ENCODE results near the gene PHF2. TPM values are rescaled to one million over a fixed set of nuclear protein-coding genes. Genes with fewer than 3 reads are reported as not detected.

Gene PHF2
- total and polyA plus RNA-seq, 10 donors, result 11.2 to 46.2 (median 31.0) TPM

- no peak overlapping the region for H3K27ac ChIP-seq
- DNase-seq, result peak; percentile 64
- H3K27me3 ChIP-seq (replicated peaks in 1 of 7), result no peaks in the 10 kb centered on the region
- H3K9me3 ChIP-seq, result no peaks in the 10 kb centered on the region
- H3K4me1 ChIP-seq, result no peaks in the 10 kb centered on the region
- H3K4me3 ChIP-seq, result no peak overlapping the region
- peaks cover 0 to 97% (median 59%) of the 10 kb centered on the region in 6 donors for H3K36me3 ChIP-seq
- intact Hi-C loops (cut with DNase I; ENCODE audit: low total_unique reads), result no loop called here
- TF ChIP-seq POLR2A (IDR thresholded peaks at IDR 0.05) (no peak), CTCF (IDR thresholded peaks at IDR 0.05 in 8 of 11, conservative IDR thresholded peaks at IDR 0.05 in 3 of 11) (no peak), POLR2AphosphoS5 (IDR thresholded peaks at IDR 0.05) (no peak)
- 94 to 95% (median 95%) methylated on average over 15 to 16 of the region's 16 CpGs for WGBS, 5 donors
These were observed 87.6 kb downstream of the PHF2 start for GRCh38 chr9:93663877-93664548.

GRCh38 chr9:93664549-93665120 lies 88.3 kb downstream of the PHF2 start:
- DNase-seq, result peak; percentile 37
- Histone ChIP-seq H3K27me3 (replicated peaks in 1 of 7) (no peaks in the 10 kb centered on the region), H3K4me1 (no peaks in the 10 kb centered on the region), H3K27ac (no peak overlapping the region), H3K36me3 (peaks cover 0 to 97% (median 54%) of the 10 kb centered on the region in 6 donors), H3K9me3 (no peaks in the 10 kb centered on the region), H3K4me3 (no peak overlapping the region)
- WGBS, 5 donors, result 93 to 99% (median 97%) methylated on average over 13 to 15 of the region's 15 CpGs
- TF ChIP-seq CTCF (IDR thresholded peaks at IDR 0.05 in 8 of 11, conservative IDR thresholded peaks at IDR 0.05 in 3 of 11) (no peak), POLR2A (IDR thresholded peaks at IDR 0.05) (no peak), POLR2AphosphoS5 (IDR thresholded peaks at IDR 0.05) (no peak)
- intact Hi-C loops (cut with DNase I; ENCODE audit: low total_unique reads), result no loop called here

- H3K4me1 ChIP-seq, result no peaks in the 10 kb centered on the region
- H3K27me3 ChIP-seq (replicated peaks in 1 of 7), result no peaks in the 10 kb centered on the region
- intact Hi-C loops (cut with DNase I; ENCODE audit: low total_unique reads), result no loop called here
- no peak overlapping the region for H3K27ac ChIP-seq
- no peaks in the 10 kb centered on the region for H3K9me3 ChIP-seq
- no peak overlapping the region for H3K4me3 ChIP-seq
- 90 to 93% (median 92%) methylated on average over 5 to 9 of the region's 9 CpGs for WGBS, 5 donors
- TF ChIP-seq POLR2A (IDR thresholded peaks at IDR 0.05) (no peak), CTCF (IDR thresholded peaks at IDR 0.05 in 8 of 11, conservative IDR thresholded peaks at IDR 0.05 in 3 of 11) (no peak)
- peaks cover 0 to 97% (median 52%) of the 10 kb centered on the region in 6 donors for H3K36me3 ChIP-seq
- DNase-seq, result peak; percentile 36
These were observed 88.8 kb downstream of the PHF2 start for GRCh38 chr9:93665128-93665636.

All from spleen (tissue), 11 donors.